SKM-1 treated with dmso at 0.1 percent for 144 hours (cell line): ENCODE measurements around the gene TAF13.
"Not testable (repeated sequence)": the region's sequence is repeated elsewhere in the genome, so short reads cannot be mapped to it uniquely, and the experiment has no call there.

Experiments
- DNase-seq: peaks from one replicate; lab custom pipeline; 2025; ENCODE audit not compliant: unreplicated experiment; lab: John Stamatoyannopoulos, UW

Gene TAF13

GRCh38 chr1:109091839-109092193 lies 16.0 kb upstream of the TAF13 start:
- DNase-seq = peak; percentile 43

GRCh38 chr1:109091078-109091838 lies 15.5 kb upstream of the TAF13 start:
- peak; percentile 55 for DNase-seq

GRCh38 chr1:109090196-109091077 lies 14.6 kb upstream of the TAF13 start, which contains the start of gene TMEM167B:
TMEM167B (plus strand) TSS chr1:109090764; CDS start chr1:109090873, 109 bp downstream.
- peak; percentile 93 for DNase-seq

GRCh38 chr1:109089242-109090015 lies 13.6 kb upstream of the TAF13 start:
- DNase-seq = peak; percentile 52

GRCh38 chr1:109084563-109085517 lies 9.0 kb upstream of the TAF13 start:
- no peak for DNase-seq

GRCh38 chr1:109083923-109084322 lies 8.1 kb upstream of the TAF13 start:
- DNase-seq = no peak

GRCh38 chr1:109083501-109083900 lies 7.7 kb upstream of the TAF13 start:
- no peak for DNase-seq

- DNase-seq = no peak
Observed at GRCh38 chr1:109080441-109081082, 4.8 kb upstream of the TAF13 start.

- DNase-seq = no peak
Observed at GRCh38 chr1:109079240-109079622, 3.4 kb upstream of the TAF13 start.

GRCh38 chr1:109078317-109078716 lies 2.5 kb upstream of the TAF13 start:
- no peak for DNase-seq

GRCh38 chr1:109069294-109069693 lies 6.5 kb downstream of the TAF13 start:
- no peak for DNase-seq

- no peak for DNase-seq
Observed at GRCh38 chr1:109067883-109068282, 7.9 kb downstream of the TAF13 start.

- no peak for DNase-seq
Observed at GRCh38 chr1:109065137-109065536, 10.7 kb downstream of the TAF13 start.

GRCh38 chr1:109061183-109061582 lies 14.6 kb downstream of the TAF13 start:
- no peak for DNase-seq

GRCh38 chr1:109060707-109061106 lies 15.1 kb downstream of the TAF13 start:
- no peak for DNase-seq

GRCh38 chr1:109059026-109059425 lies 16.8 kb downstream of the TAF13 start:
- no peak for DNase-seq

- DNase-seq = no peak
Observed at GRCh38 chr1:109056064-109056463, 19.7 kb downstream of the TAF13 start.

GRCh38 chr1:109052145-109052544 lies 23.7 kb downstream of the TAF13 start:
- not testable (repeated sequence) for DNase-seq

GRCh38 chr1:109050228-109050995 lies 25.4 kb downstream of the TAF13 start:
- DNase-seq = no peak
